H1 (cell line): ENCODE measurements around the gene PLSCR3. TPM values are rescaled to one million over a fixed set of nuclear protein-coding genes. Genes with fewer than 3 reads are reported as not detected.

Source experiments
- CTCF ChIA-PET: fragments of 300-600 bp; sonication (Branson Sonifier 250); formaldehyde crosslinking; loops from one replicate; lab custom pipeline; 2021; ENCODE audit not compliant: partially characterized antibody; lab: Charles Lee
- POLR2A ChIA-PET: fragments of 300-600 bp; sonication (Branson Sonifier 250); formaldehyde crosslinking; loops from one replicate; lab custom pipeline; 2021; ENCODE audit warnings: inconsistent platforms; ENCODE audit not compliant: partially characterized antibody; lab: Charles Lee
- DNase-seq, 2 experiments: peaks; one replicate each; pipeline versions ENCODE4 v3.0.0 to v3.0.0-alpha.2; 2010 to 2022; ENCODE audit warnings: low spot score in 2 of 2, low read depth in 1 of 2, mixed read lengths in 1 of 2
- FAIRE-seq: peaks from 2 replicates; lab custom pipeline; 2011; peaks lifted over from hg19 to GRCh38; lab: Jason Lieb, UNC
- H2AFZ ChIP-seq: 2 replicates; pipeline ENCODE4 v1.8.1; 2012; ENCODE audit warnings: low read length, inconsistent platforms
- H2AK5ac ChIP-seq: 2 replicates; pipeline ENCODE4 v1.6.1; 2013; ENCODE audit warnings: low read depth, low read length
- H2BK120ac ChIP-seq: replicated peaks from 2 replicates; pipeline ENCODE3; 2013; ENCODE audit warnings: low read depth, low read length, inconsistent platforms
- H2BK12ac ChIP-seq: 2 replicates; pipeline ENCODE4 v1.6.1; 2013; ENCODE audit warnings: low read depth, low read length
- H2BK15ac ChIP-seq: 2 replicates; pipeline ENCODE4 v1.6.1; 2013; ENCODE audit warnings: low read length
- H2BK20ac ChIP-seq: 2 replicates; pipeline ENCODE4 v1.6.1; 2013; ENCODE audit warnings: low read length
- H2BK5ac ChIP-seq: 2 replicates; pipeline ENCODE4 v1.6.1; 2013; ENCODE audit warnings: low read depth, low read length
- H3K14ac ChIP-seq: 2 replicates; pipeline ENCODE4 v1.6.1; 2013; ENCODE audit warnings: inconsistent platforms; ENCODE audit not compliant: insufficient read length
- H3K18ac ChIP-seq: 2 replicates; pipeline ENCODE4 v1.6.1; 2013; ENCODE audit warnings: low read length; ENCODE audit errors: extremely low read depth
- H3K23ac ChIP-seq: 2 replicates; pipeline ENCODE4 v1.6.1; 2013; ENCODE audit warnings: inconsistent platforms; ENCODE audit not compliant: insufficient read length
- H3K23me2 ChIP-seq: 2 replicates; pipeline ENCODE4 v1.6.1; 2013; ENCODE audit warnings: low read depth, low read length
- H3K27ac ChIP-seq: 2 replicates; pipeline ENCODE4 v1.6.1; 2011; ENCODE audit warnings: low read depth, low read length, inconsistent platforms
- H3K27me3 ChIP-seq, 4 experiments: replicated peaks in 1 of 4; 1 replicate in 1 of 4; 2 replicates in 3 of 4; pipeline versions ENCODE4 v1.6.1 to v1.8.1; 2011 to 2013; ENCODE audit warnings: low read length in 3 of 4, mild to moderate bottlenecking in 3 of 4, inconsistent platforms in 2 of 4, mixed read lengths in 2 of 4, moderate library complexity in 1 of 4; ENCODE audit not compliant: control insufficient read depth in 3 of 4, insufficient read depth in 3 of 4; ENCODE audit errors: extremely low read depth in 1 of 4
- H3K36me3 ChIP-seq, 4 experiments: 2 replicates each; pipeline versions ENCODE4 v1.6.1 to v1.8.1; 2011 to 2013; ENCODE audit warnings: mild to moderate bottlenecking in 4 of 4, low read length in 3 of 4, moderate library complexity in 2 of 4, control low read depth in 1 of 4, inconsistent platforms in 1 of 4; ENCODE audit not compliant: insufficient read depth in 4 of 4, control insufficient read depth in 2 of 4
- H3K4ac ChIP-seq: replicated peaks from 2 replicates; pipeline ENCODE3; 2013; ENCODE audit warnings: low read length, low read depth, mixed read lengths, inconsistent platforms; ENCODE audit not compliant: insufficient read length
- H3K4me1 ChIP-seq, 4 experiments: replicated peaks in 1 of 4; 1 replicate in 1 of 4; 2 replicates in 3 of 4; pipeline versions ENCODE4 v1.6.1 to v1.8.1; 2011 to 2013; ENCODE audit warnings: low read length in 3 of 4, inconsistent platforms in 2 of 4, mixed read lengths in 1 of 4; ENCODE audit not compliant: insufficient read depth in 4 of 4, control insufficient read depth in 3 of 4
- H3K4me2 ChIP-seq, 2 experiments: 2 replicates each; pipeline versions ENCODE4 v1.6.1 to v1.8.1; 2011 to 2013; ENCODE audit warnings: low read depth in 2 of 2, low read length in 2 of 2, control low read depth in 1 of 2, inconsistent platforms in 1 of 2, mild to moderate bottlenecking in 1 of 2; ENCODE audit not compliant: insufficient read depth in 1 of 2
- H3K4me3 ChIP-seq, 4 experiments: fragments of 200-600, 300-600 bp in 1 of 4; sonication (generic), shearing (Covaris generic), sonication (Bioruptor Twin) in 1 of 4; 2 replicates each; pipeline versions ENCODE4 v1.5.1 to v1.8.1; 2011 to 2016; ENCODE audit warnings: low read length in 4 of 4, low read depth in 3 of 4, control low read depth in 2 of 4, inconsistent platforms in 2 of 4, mild to moderate bottlenecking in 2 of 4, mixed read lengths in 1 of 4, moderate library complexity in 1 of 4; ENCODE audit not compliant: insufficient read depth in 2 of 4; ENCODE audit errors: extremely low read depth in 1 of 4
- H3K56ac ChIP-seq: replicated peaks from 2 replicates; pipeline ENCODE3; 2013; ENCODE audit warnings: low read depth, mild to moderate bottlenecking, mixed read lengths, low read length, inconsistent platforms; ENCODE audit not compliant: insufficient read length
- H3K79me1 ChIP-seq: 2 replicates; pipeline ENCODE4 v1.6.1; 2013; ENCODE audit warnings: low read depth, low read length, control low read depth
- H3K79me2 ChIP-seq, 2 experiments: 2 replicates each; pipeline versions ENCODE4 v1.6.1 to v1.8.1; 2012 to 2013; ENCODE audit warnings: low read length in 2 of 2, mild to moderate bottlenecking in 2 of 2, inconsistent platforms in 1 of 2; ENCODE audit not compliant: insufficient read depth in 2 of 2, control insufficient read depth in 1 of 2
- H3K9ac ChIP-seq, 4 experiments: replicated peaks in 1 of 4; 1 replicate in 1 of 4; 2 replicates in 3 of 4; pipeline versions ENCODE4 v1.6.1 to v1.8.1; 2011 to 2013; ENCODE audit warnings: low read depth in 3 of 4, low read length in 3 of 4, control low read depth in 2 of 4, mild to moderate bottlenecking in 2 of 4, moderate library complexity in 2 of 4, inconsistent platforms in 1 of 4; ENCODE audit errors: extremely low read depth in 1 of 4
- H3K9me3 ChIP-seq, 2 experiments: 2 replicates each; pipeline versions ENCODE4 v1.6.1 to v1.8.1; 2012 to 2013; ENCODE audit warnings: mild to moderate bottlenecking in 2 of 2, moderate library complexity in 2 of 2, control low read depth in 1 of 2, inconsistent platforms in 1 of 2, low read depth in 1 of 2, low read length in 1 of 2, mixed read lengths in 1 of 2; ENCODE audit not compliant: insufficient read depth in 2 of 2
- H4K20me1 ChIP-seq, 2 experiments: replicated peaks in 1 of 2; 2 replicates each; pipeline versions ENCODE3 to v1.8.1; 2011 to 2013; ENCODE audit warnings: inconsistent platforms in 2 of 2, low read length in 2 of 2, mild to moderate bottlenecking in 1 of 2; ENCODE audit not compliant: insufficient read depth in 2 of 2, control insufficient read depth in 1 of 2
- H4K5ac ChIP-seq: 2 replicates; pipeline ENCODE4 v1.6.1; 2013; ENCODE audit warnings: low read length, low read depth, mixed read lengths, inconsistent platforms; ENCODE audit not compliant: insufficient read length
- H4K8ac ChIP-seq: 2 replicates; pipeline ENCODE4 v1.8.0; 2013; ENCODE audit warnings: mild to moderate bottlenecking, moderate library complexity, low read length, inconsistent platforms; ENCODE audit not compliant: insufficient read depth; ENCODE audit errors: extremely low read depth
- H4K91ac ChIP-seq: replicated peaks from 2 replicates; pipeline ENCODE3; 2013; ENCODE audit warnings: low read length, mixed read lengths, inconsistent platforms; ENCODE audit not compliant: insufficient read length
- ASH2L ChIP-seq: fragments of 200-600, 300-600 bp; sonication (generic); IDR thresholded peaks from one replicate; pipeline ENCODE4 v1.7.1; 2017; ENCODE audit warnings: low read length
- EGR1 ChIP-seq: IDR thresholded peaks from 2 replicates; pipeline ENCODE4 v1.6.1; 2011; ENCODE audit warnings: low read depth, low read length, borderline replicate concordance
- GTF2F1 ChIP-seq: IDR thresholded peaks from 2 replicates; pipeline ENCODE4 v1.6.1; 2012; ENCODE audit warnings: low read depth, low read length, improper control_type of control experiment, borderline replicate concordance
- KDM1A ChIP-seq: fragments of 200-600, 300-600 bp; sonication (generic); IDR thresholded peaks from 2 replicates; pipeline ENCODE4 v1.7.1; 2016; ENCODE audit warnings: mild to moderate bottlenecking, low read length, borderline replicate concordance
- KDM4A ChIP-seq: IDR thresholded peaks from one replicate; pipeline ENCODE4 v1.7.1; 2012; ENCODE audit warnings: low read depth, mild to moderate bottlenecking, moderate library complexity, low read length, inconsistent platforms; ENCODE audit not compliant: severe bottlenecking
- NANOG ChIP-seq: IDR thresholded peaks from 2 replicates; pipeline ENCODE4 v1.6.1; 2011; ENCODE audit warnings: low read length, low read depth, mild to moderate bottlenecking, inconsistent platforms; ENCODE audit not compliant: insufficient read depth, poor library complexity, severe bottlenecking
- PHF8 ChIP-seq: fragments of 200-600 bp; sonication (generic); conservative IDR thresholded peaks from 2 replicates; pipeline ENCODE4 v1.7.1; 2012; ENCODE audit warnings: low read depth, mild to moderate bottlenecking, inconsistent platforms, low read length, moderate library complexity
- POLR2AphosphoS5 ChIP-seq: IDR thresholded peaks from 2 replicates; pipeline ENCODE4 v1.6.1; 2011; ENCODE audit warnings: low read depth, low read length
- POU5F1 ChIP-seq: IDR thresholded peaks from 2 replicates; pipeline ENCODE4 v1.6.1; 2011; ENCODE audit warnings: low read depth, mild to moderate bottlenecking, low read length, moderate library complexity
- RBBP5 ChIP-seq: IDR thresholded peaks from 2 replicates; pipeline ENCODE4 v1.7.1; 2012; ENCODE audit warnings: low read depth, mild to moderate bottlenecking, inconsistent platforms, low read length, moderate library complexity, borderline replicate concordance
- RNF2 ChIP-seq: fragments of 200-900, 300-1000 bp; sonication (generic); IDR thresholded peaks from 2 replicates; pipeline ENCODE4 v1.7.1; 2016; ENCODE audit warnings: borderline replicate concordance, low read depth, mild to moderate bottlenecking, antibody characterized with exemption, low read length; ENCODE audit not compliant: poor library complexity, severe bottlenecking; ENCODE audit errors: missing control alignments
- TAF7 ChIP-seq: optimal IDR thresholded peaks from 2 replicates; pipeline ENCODE3; 2011; ENCODE audit warnings: low read depth, mild to moderate bottlenecking, inconsistent platforms, low read length, moderate library complexity, borderline replicate concordance
- ZNF274 ChIP-seq: IDR thresholded peaks from 2 replicates; pipeline ENCODE4 v1.7.0; 2012; ENCODE audit warnings: low read length, borderline replicate concordance; ENCODE audit errors: extremely low read depth
- WGBS, 2 experiments: shearing (Covaris generic) in 1 of 2; methylation state at CpG; one replicate each; pipeline versions ENCODE4 v1.1.6 to v1.1.7; 2013 to 2015; ENCODE audit warnings: low lambda C conversion rate in 2 of 2, mixed read lengths in 2 of 2, inconsistent platforms in 1 of 2, low coverage in 1 of 2, missing lambda C conversion rate in 1 of 2; ENCODE audit not compliant: insufficient replicate concordance in 2 of 2, insufficient coverage in 1 of 2, insufficient read length in 1 of 2; ENCODE audit errors: extremely low coverage in 1 of 2, missing lambda C conversion rate in 1 of 2; 5-methylcytosine and 5-hydroxymethylcytosine counted together
- polyA plus RNA-seq, 7 experiments: library from polyadenylated mRNA; depleted of rRNA in 3 of 7; stranded (reverse) in 5 of 7; unstranded in 2 of 7; fragments of >200 nt in 5 of 7; fragments of 200-250 nt in 2 of 7; gene quantifications; 1 replicate in 5 of 7; 2 replicates in 1 of 7; 4 replicates in 1 of 7; pipeline versions ENCODE4 v1.2.1 to v1.2.3, GENCODE V29; 2011 to 2013; ENCODE audit warnings: missing spikeins in 2 of 7, mixed read lengths in 2 of 7
- total RNA-seq: library from RNA; stranded (reverse); fragmentation: NEBNext Ultra II Directional; extraction: Animal tissue kit (Norgen Biotek cat#: 25700); gene quantifications from 2 replicates; pipeline ENCODE4 v1.2.1, GENCODE V29; 2021

Gene PLSCR3
- total and polyA plus RNA-seq, 2 of the 8 experiments (the other 6 are each of a cell fraction or from before 2014, with no cell fraction given) = 36.1 to 38.7 TPM

GRCh38 chr17:7341842-7342241, 52.5 kb downstream of the PLSCR3 start:
- WGBS, 2 experiments = 91% methylated on average over 12 of the region's 13 CpGs; no CpG with 5 or more reads in 1 of the 2 experiments
- Histone ChIP-seq H2AFZ (no peak overlapping the region), H4K8ac (no peak overlapping the region), H2AK5ac (no peak overlapping the region), H2BK15ac (no peak overlapping the region), H3K36me3 (no peaks in the 10 kb centered on the region; a peak in 1 of 8 replicates), H4K20me1 (no peaks in the 10 kb centered on the region), H2BK20ac (no peak overlapping the region), H3K79me1 (no peaks in the 10 kb centered on the region), H3K9me3 (no peaks in the 10 kb centered on the region), H3K23ac (no peak overlapping the region), H2BK120ac (no peak overlapping the region), H3K4me3 (no peak overlapping the region), H3K23me2 (no peaks in the 10 kb centered on the region; the same call in 1 of the 2 replicates), H3K18ac (no peak overlapping the region), H4K91ac (no peak overlapping the region), H3K27me3 (no peaks in the 10 kb centered on the region), H3K9ac (no peak overlapping the region), H3K4me1 (peaks cover 0 to 8% (median 5%) of the 10 kb centered on the region in 4 experiments; a peak in 6 of 7 replicates), H2BK12ac (no peak overlapping the region), H3K14ac (no peak overlapping the region), H3K4me2 (no peak overlapping the region), H4K5ac (no peak overlapping the region), H3K56ac (no peak overlapping the region), H2BK5ac (no peak overlapping the region; the same call in 1 of the 2 replicates), H3K27ac (no peak overlapping the region), H3K79me2 (no peaks in the 10 kb centered on the region), H3K4ac (no peak overlapping the region)
- DNase-seq = no peak
- CTCF ChIA-PET = interaction anchor here (0.6 to 14.1 kb wide), 6 partner anchors 8 to 196 kb away, joined by 3 to 167 read pairs (median 3); partner anchors contain the start of gene NEURL4
- POLR2A ChIA-PET = interaction anchor here (0.7 to 1.5 kb wide), 5 partner anchors 12 to 79 kb away, joined by 3 to 7 read pairs (median 5); no protein-coding TSS in a partner anchor
- FAIRE-seq = no peak
- TF ChIP-seq ZNF274 = no peak
- no peak for TF ChIP-seq RBBP5
- no peak for TF ChIP-seq RNF2
- TF ChIP-seq KDM1A = no peak
- TF ChIP-seq ASH2L = no peak
- no peak for TF ChIP-seq TAF7
- TF ChIP-seq POU5F1 = no peak
- no peak for TF ChIP-seq GTF2F1
- TF ChIP-seq POLR2AphosphoS5 = no peak
- no peak for TF ChIP-seq NANOG
- no peak for TF ChIP-seq KDM4A
- TF ChIP-seq PHF8 = no peak
- no peak for TF ChIP-seq EGR1
